GM19043 (cell line): ENCODE results near the gene SARS2.
"Not testable (repeated sequence)": the region's sequence is repeated elsewhere in the genome, so short reads cannot be mapped to it uniquely, and the experiment has no call there.

Experiments
- ATAC-seq: cut with Tn5 transposase; IDR thresholded peaks from one replicate; pipeline ENCODE4 v1.9.1; 2021; ENCODE audit warnings: low read depth; ENCODE audit not compliant: unreplicated experiment

SARS2 gene

DNA sequence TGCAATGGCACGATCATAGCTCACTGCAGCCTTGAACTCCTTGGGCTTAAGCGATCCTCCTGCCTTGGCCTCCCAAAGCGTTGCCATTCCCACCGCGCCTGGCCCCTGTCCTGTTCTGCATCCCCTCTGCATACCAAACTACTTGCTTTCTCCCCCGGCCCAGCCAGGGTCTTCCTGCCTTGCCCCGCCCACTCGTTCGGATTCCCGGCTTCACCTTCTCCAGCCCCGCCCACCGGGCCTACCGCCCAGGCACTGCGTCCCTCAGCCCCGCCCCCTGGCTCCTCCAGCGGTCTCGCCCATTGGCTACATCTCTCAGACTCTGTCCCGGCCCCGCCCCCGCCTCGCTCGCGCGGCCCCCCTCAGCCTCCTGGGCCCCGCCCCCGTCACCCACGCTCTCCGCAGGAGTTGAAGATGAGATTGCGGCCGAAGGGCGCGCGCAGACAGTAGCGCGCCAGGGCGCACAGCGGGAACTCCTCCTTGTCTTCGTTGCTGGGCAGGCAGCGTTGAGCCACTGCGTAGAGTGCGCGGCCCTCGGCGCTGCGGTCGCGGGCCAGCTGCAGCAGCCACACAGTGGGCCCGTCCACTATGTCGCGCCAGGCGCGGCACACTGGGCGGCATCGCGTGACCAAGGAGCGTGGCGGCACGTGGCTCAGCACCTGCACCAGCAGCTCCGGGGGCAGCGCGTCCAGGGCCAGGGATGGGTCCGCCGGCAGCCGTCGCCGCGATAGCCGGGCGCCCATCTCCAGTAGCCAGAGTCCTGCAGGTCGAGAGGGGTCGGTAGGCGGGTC lies 19.2 kb upstream of the SARS2 start:
- ATAC-seq = no peak

DNA sequence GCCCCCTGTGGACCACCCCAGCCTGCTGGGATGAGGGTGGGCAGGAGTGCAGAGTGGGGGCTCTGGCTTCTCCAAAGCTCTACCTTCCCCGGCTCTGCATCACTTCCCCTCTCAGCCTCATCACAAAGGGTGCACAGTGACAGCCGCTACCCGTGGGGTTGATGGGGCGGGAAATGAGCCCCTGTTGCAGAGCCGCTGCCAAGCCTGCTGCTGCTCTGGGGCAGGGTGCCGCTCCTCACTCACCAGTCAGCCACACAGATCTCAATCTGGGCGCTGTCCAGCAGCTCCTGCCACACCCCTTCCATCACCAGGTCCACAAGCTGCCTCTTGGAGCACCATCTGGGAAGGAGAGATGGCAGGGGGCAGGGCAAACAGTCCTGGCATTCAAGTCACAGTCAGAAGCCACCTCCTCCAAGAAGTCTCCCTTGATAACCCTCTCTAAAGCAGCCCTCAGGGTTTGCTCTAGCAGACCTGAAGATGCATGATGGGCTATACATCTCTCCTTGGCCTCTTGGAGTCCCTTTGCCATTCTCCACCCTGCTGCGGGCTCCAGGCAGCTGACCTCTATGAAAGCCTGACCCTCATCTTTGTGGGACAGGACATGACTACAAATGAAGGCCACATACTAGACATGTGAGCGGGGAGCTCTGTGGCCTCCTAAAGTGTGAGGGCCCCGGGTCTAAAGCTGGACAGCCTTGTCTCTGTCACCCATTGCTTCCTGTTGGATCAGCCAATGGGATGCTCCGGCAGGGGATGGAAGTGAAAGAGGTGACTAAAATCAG lies 15.9 kb upstream of the SARS2 start:
- no peak for ATAC-seq

DNA sequence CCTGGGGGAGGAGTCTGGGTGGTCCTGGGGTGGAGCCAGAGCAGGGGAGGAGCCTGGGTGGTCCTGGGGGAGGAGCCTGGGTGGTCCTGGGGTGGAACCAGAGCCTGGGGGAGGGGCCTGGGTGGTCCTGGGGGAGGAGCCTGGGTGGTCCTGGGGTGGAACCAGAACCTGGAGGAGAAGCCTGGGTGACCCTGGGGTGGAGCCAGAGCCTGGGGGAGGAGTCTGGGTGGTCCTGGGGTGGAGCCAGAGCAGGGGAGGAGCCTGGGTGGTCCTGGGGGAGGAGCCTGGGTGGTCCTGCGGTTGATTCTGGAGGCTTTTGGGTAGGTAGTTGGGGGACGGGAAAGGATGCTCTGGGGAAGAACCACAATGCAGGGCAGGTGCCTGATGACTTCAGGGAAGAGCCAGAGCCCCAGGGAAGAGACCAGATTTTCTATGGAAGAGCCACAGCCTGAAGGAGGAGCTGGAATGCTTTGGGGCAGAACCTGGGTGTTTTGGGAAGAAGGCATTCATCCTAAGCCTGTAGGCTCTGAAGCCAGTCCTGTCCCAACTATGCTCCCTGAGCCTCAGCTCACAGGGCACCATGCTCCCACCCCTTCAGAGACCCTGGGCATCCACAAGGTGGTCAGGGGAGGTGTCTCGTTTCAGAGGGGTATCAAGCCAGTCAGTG lies 15.1 kb upstream of the SARS2 start:
- no peak for ATAC-seq

DNA sequence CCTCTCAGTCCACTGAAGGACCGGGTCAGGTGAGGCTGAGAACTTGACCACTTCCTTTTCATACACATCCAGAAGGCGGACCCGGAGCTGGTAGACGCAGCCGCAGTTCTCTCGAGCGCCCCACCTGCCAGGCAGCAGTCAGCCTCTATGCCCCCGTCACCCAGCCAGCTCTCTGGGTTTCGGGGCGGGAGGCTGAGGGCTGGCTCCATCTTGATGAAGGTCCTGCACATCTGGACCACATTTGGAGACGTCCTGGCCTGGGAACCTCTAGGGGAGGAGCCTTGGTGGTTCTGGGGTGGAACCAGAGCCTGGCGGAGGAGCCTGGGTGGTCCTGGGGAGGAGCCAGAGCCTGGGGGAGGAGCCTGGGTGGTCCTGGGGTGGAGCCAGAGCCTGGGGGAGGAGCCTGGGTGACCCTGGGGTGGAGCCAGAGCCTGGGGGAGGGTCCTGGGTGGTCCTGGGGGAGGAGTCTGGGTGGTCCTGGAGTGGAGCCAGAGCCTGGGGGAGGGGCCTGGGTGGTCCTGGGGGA lies 14.5 kb upstream of the SARS2 start:
- ATAC-seq = no peak

DNA sequence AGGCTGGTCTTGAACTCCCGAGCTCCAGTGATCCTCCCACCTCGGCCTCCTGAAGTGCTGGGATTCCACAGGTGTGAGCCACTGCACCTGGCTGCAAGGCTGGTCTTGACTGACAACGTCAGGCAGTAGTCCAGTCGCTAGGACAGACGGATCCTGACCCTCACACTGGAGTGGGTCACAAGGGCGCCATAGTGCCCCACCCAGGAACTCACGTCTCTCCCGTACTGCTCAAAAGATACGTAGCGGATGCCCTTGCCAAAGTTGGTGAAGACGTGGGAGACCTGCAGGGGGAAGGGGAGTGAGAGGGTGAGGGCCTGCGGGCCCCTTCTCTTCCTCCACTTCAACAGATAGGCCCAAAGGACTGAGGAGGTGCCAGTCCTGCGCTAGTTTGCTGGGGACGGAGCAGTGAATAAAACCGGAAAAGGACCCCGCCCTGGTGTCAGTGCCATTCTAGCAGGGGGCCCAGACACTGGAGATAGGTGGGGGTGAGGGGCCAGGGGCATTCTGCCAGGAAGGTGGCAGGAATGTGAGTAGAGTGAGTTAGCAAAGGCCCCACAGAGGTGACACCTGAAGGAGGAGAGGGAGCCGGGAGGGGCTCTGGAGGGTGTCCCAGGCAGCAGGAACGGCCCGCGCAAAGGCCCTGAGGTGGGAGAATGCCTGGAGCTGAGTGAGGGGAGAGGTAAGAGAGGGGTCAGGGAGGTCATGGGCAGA lies 12.1 kb upstream of the SARS2 start:
- no peak for ATAC-seq

GRCh38 chr19:38941979-38942378 lies 11.4 kb upstream of the SARS2 start:
- no peak for ATAC-seq

GRCh38 chr19:38941466-38941865 lies 10.9 kb upstream of the SARS2 start:
- not testable (repeated sequence) for ATAC-seq

- ATAC-seq = no peak
These were observed 9.4 kb upstream of the SARS2 start for GRCh38 chr19:38939957-38940356.

GRCh38 chr19:38933544-38933943 lies 3.0 kb upstream of the SARS2 start:
- no peak for ATAC-seq

- ATAC-seq = no peak
These were observed 2.0 kb upstream of the SARS2 start for GRCh38 chr19:38932425-38933179.

- no peak for ATAC-seq
These were observed 894 bp upstream of the SARS2 start for GRCh38 chr19:38931521-38931793.

GRCh38 chr19:38930776-38931520 lies 385 bp upstream of the SARS2 start, which contains the start of gene MRPS12:
Gene MRPS12 (plus strand): TSS chr19:38930944. CDS start chr19:38931295, 351 bp downstream.
- peak; percentile 95 for ATAC-seq

GRCh38 chr19:38928391-38929001 lies 2.1 kb downstream of the SARS2 start:
- ATAC-seq = no peak

DNA sequence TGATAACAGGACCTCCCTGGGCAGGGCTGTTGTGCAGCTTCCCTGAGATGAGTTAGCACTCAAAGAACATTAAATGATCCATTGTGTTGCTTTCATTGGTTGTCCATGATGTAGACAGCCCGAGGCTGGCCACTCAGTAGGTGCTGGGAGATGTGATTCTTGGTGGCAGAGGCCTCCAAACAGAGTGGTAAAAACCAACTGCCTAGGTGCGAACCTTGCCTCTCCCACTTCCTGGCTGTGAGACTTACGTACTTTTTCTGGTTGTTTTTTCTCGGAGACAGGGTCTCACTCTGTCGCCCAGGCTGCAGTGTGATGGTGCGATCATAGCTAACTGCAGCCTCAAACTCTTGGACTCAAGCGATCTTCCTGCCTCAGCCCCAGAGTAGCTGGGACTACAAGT lies 6.2 kb downstream of the SARS2 start:
- ATAC-seq = no peak

DNA sequence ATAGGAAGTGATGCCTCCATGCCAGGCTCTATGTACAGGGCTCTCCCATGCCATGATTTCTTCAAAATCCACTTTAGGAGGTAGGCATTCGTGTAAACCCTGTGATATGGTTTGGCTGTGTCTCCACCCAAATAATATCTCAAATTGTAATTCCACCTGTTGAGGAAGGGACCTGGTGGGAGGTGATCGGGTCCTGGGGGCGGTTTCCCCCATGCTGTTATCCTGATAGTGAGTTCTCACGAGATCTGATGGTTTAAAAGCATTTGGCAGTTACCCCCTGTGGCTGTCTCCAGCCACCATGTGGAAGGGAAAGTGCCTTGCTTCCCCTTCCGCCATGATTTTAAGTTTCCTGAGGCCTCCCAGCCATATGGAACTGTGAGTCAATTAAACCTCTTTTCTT lies 8.1 kb downstream of the SARS2 start:
- ATAC-seq = no peak

- no peak for ATAC-seq
These were observed 8.9 kb downstream of the SARS2 start for GRCh38 chr19:38921420-38922274.

- no peak for ATAC-seq
These were observed 9.8 kb downstream of the SARS2 start for GRCh38 chr19:38920602-38921419.
